H9 (cell line): Measurements from ENCODE around the gene SLC25A46. TPM values are rescaled to one million over a fixed set of nuclear protein-coding genes. Genes with fewer than 3 reads are reported as not detected.

Source experiments
- DNase-seq: peaks from one replicate; pipeline ENCODE4 v3.0.0-alpha.2; 2017
- H2AFZ ChIP-seq: one replicate; pipeline ENCODE4 v1.6.1; 2013; ENCODE audit warnings: mild to moderate bottlenecking, low read length, control low read depth, moderate library complexity
- H2AK5ac ChIP-seq: 2 replicates; pipeline ENCODE4 v1.6.1; 2013; ENCODE audit warnings: low read length, control low read depth, mixed read lengths; ENCODE audit not compliant: insufficient read length
- H2BK120ac ChIP-seq: one replicate; pipeline ENCODE4 v1.6.1; 2013; ENCODE audit warnings: low read depth, mild to moderate bottlenecking, low read length, control low read depth, inconsistent platforms; ENCODE audit not compliant: poor library complexity, severe bottlenecking
- H2BK12ac ChIP-seq: 2 replicates; pipeline ENCODE4 v1.6.1; 2013; ENCODE audit warnings: low read length, control low read depth, mixed read lengths, low read depth; ENCODE audit not compliant: insufficient read length
- H2BK15ac ChIP-seq: 2 replicates; pipeline ENCODE4 v1.6.1; 2013; ENCODE audit warnings: low read depth, low read length, control low read depth
- H2BK20ac ChIP-seq: one replicate; pipeline ENCODE4 v1.6.1; 2013; ENCODE audit warnings: low read depth, mild to moderate bottlenecking, low read length, control low read depth, inconsistent platforms; ENCODE audit not compliant: poor library complexity, severe bottlenecking
- H2BK5ac ChIP-seq: 2 replicates; pipeline ENCODE4 v1.6.1; 2013; ENCODE audit warnings: low read length, control low read depth, mixed read lengths; ENCODE audit not compliant: insufficient read length
- H3K14ac ChIP-seq: 2 replicates; pipeline ENCODE4 v1.6.1; 2013; ENCODE audit warnings: low read length, control low read depth; ENCODE audit not compliant: insufficient read depth
- H3K18ac ChIP-seq: 2 replicates; pipeline ENCODE4 v1.6.1; 2013; ENCODE audit warnings: low read depth, mild to moderate bottlenecking, mixed read lengths, low read length, control low read depth; ENCODE audit not compliant: insufficient read length
- H3K23ac ChIP-seq: 2 replicates; pipeline ENCODE4 v1.6.1; 2013; ENCODE audit warnings: low read length, control low read depth, mixed read lengths, low read depth; ENCODE audit not compliant: insufficient read length
- H3K23me2 ChIP-seq: 2 replicates; pipeline ENCODE4 v1.6.1; 2013; ENCODE audit warnings: low read depth, mild to moderate bottlenecking, mixed read lengths, low read length, control low read depth; ENCODE audit not compliant: insufficient read length, poor library complexity, severe bottlenecking
- H3K27ac ChIP-seq: 2 replicates; pipeline ENCODE4 v1.5.1; 2013; ENCODE audit warnings: low read length, control low read depth, mixed read lengths, low read depth; ENCODE audit not compliant: insufficient read length
- H3K27me3 ChIP-seq: 2 replicates; pipeline ENCODE4 v1.6.1; 2013; ENCODE audit warnings: low read length, control low read depth, inconsistent platforms; ENCODE audit not compliant: insufficient read depth
- H3K4ac ChIP-seq: 2 replicates; pipeline ENCODE4 v1.6.1; 2013; ENCODE audit warnings: low read depth, mild to moderate bottlenecking, control low read depth, inconsistent platforms, low read length, moderate library complexity
- H3K4me1 ChIP-seq: 2 replicates; pipeline ENCODE4 v1.6.1; 2013; ENCODE audit warnings: low read length, control low read depth, inconsistent platforms; ENCODE audit not compliant: insufficient read depth
- H3K4me2 ChIP-seq: 2 replicates; pipeline ENCODE4 v1.6.1; 2013; ENCODE audit warnings: low read length, control low read depth, mixed read lengths; ENCODE audit not compliant: insufficient read length, insufficient read depth
- H3K56ac ChIP-seq: 2 replicates; pipeline ENCODE4 v1.6.1; 2013; ENCODE audit warnings: low read depth, mild to moderate bottlenecking, mixed read lengths, low read length, control low read depth; ENCODE audit not compliant: insufficient read length
- H3K79me1 ChIP-seq: 2 replicates; pipeline ENCODE4 v1.6.1; 2013; ENCODE audit warnings: low read depth, mild to moderate bottlenecking, moderate library complexity, low read length, control low read depth, inconsistent platforms; ENCODE audit not compliant: insufficient read depth, poor library complexity, severe bottlenecking
- H3K79me2 ChIP-seq: 2 replicates; pipeline ENCODE4 v1.6.1; 2013; ENCODE audit warnings: low read length, control low read depth, inconsistent platforms; ENCODE audit not compliant: insufficient read depth
- H3K9ac ChIP-seq: 2 replicates; pipeline ENCODE4 v1.6.1; 2013; ENCODE audit warnings: low read length, control low read depth, mixed read lengths; ENCODE audit not compliant: insufficient read length; ENCODE audit errors: extremely low read depth
- H3K9me3 ChIP-seq: one replicate; pipeline ENCODE4 v1.6.1; 2013; ENCODE audit warnings: low read depth, low read length, inconsistent platforms; ENCODE audit not compliant: control insufficient read depth
- H3T11ph ChIP-seq: one replicate; pipeline ENCODE4 v1.6.1; 2013; ENCODE audit warnings: mild to moderate bottlenecking, low read length, control low read depth, inconsistent platforms
- H4K20me1 ChIP-seq: one replicate; pipeline ENCODE4 v1.6.1; 2013; ENCODE audit not compliant: control insufficient read depth, insufficient read length, insufficient read depth
- H4K5ac ChIP-seq: 2 replicates; pipeline ENCODE4 v1.6.1; 2013; ENCODE audit warnings: low read depth, mild to moderate bottlenecking, mixed read lengths, low read length, control low read depth; ENCODE audit not compliant: insufficient read length
- H4K8ac ChIP-seq: replicated peaks from 2 replicates; pipeline ENCODE4 v1.6.1; 2013; ENCODE audit warnings: low read length, control low read depth, mixed read lengths, low read depth; ENCODE audit not compliant: insufficient read length
- H4K91ac ChIP-seq: 2 replicates; pipeline ENCODE4 v1.6.1; 2013; ENCODE audit warnings: low read depth, mild to moderate bottlenecking, moderate library complexity, mixed read lengths, low read length, control low read depth; ENCODE audit not compliant: insufficient read length
- H3K27ac Mint-ChIP-seq, 3 experiments: 2 replicates in 2 of 3; 3 replicates in 1 of 3; pipeline ENCODE4 v1.8.0; 2020 to 2021; ENCODE audit warnings: mixed read lengths in 3 of 3, mild to moderate bottlenecking in 1 of 3, moderate library complexity in 1 of 3
- H3K27me3 Mint-ChIP-seq: 2 replicates; pipeline ENCODE4 v1.8.0; 2021; ENCODE audit warnings: low read depth, mild to moderate bottlenecking, moderate library complexity, mixed read lengths
- H3K36me3 Mint-ChIP-seq, 3 experiments: 2 replicates in 2 of 3; 3 replicates in 1 of 3; pipeline ENCODE4 v1.8.0; 2020 to 2021; ENCODE audit warnings: low read depth in 3 of 3, mixed read lengths in 3 of 3; ENCODE audit not compliant: insufficient read depth in 1 of 3
- H3K4me1 Mint-ChIP-seq, 2 experiments: 2 replicates each; pipeline ENCODE4 v1.8.0; 2020; ENCODE audit warnings: mixed read lengths in 2 of 2
- H3K4me3 Mint-ChIP-seq, 2 experiments: 2 replicates in 1 of 2; 3 replicates in 1 of 2; pipeline ENCODE4 v1.8.0; 2020 to 2021; ENCODE audit warnings: mild to moderate bottlenecking in 2 of 2, mixed read lengths in 2 of 2, moderate library complexity in 1 of 2
- H3K9me3 Mint-ChIP-seq, 2 experiments: 2 replicates in 1 of 2; 3 replicates in 1 of 2; pipeline ENCODE4 v1.8.0; 2020; ENCODE audit warnings: mild to moderate bottlenecking in 2 of 2, mixed read lengths in 2 of 2, moderate library complexity in 1 of 2
- CTCF ChIP-seq: fragments of 200-600 bp; sonication (generic); conservative IDR thresholded peaks from 3 replicates; pipeline ENCODE4 v1.8.0; 2021; ENCODE audit warnings: antibody characterized with exemption, mild to moderate bottlenecking
- total RNA-seq: library from RNA; stranded (reverse); gene quantifications from 2 replicates; pipeline ENCODE4 v1.2.1, GENCODE V29; 2021

Gene SLC25A46
- total RNA-seq, 1 experiment from 2014 or later, result 26.0 TPM

- no peaks in the 10 kb centered on the region for H3K9me3 Mint-ChIP-seq
- Histone ChIP-seq H2BK20ac (no peak overlapping the region), H3K9me3 (no peaks in the 10 kb centered on the region), H3K14ac (no peak overlapping the region), H3K27me3 (no peaks in the 10 kb centered on the region), H3K9ac (no peak overlapping the region), H3T11ph (no peak overlapping the region), H3K79me1 (no peaks in the 10 kb centered on the region), H2AFZ (no peak overlapping the region), H2BK12ac (no peak overlapping the region), H4K91ac (no peak overlapping the region), H2BK5ac (no peak overlapping the region), H3K4me1 (no peaks in the 10 kb centered on the region), H3K23ac (no peak overlapping the region), H3K79me2 (no peaks in the 10 kb centered on the region), H3K4me2 (no peak overlapping the region), H3K56ac (no peak overlapping the region), H4K8ac (no peak overlapping the region), H4K5ac (no peak overlapping the region), H2BK15ac (no peak overlapping the region), H3K4ac (no peak overlapping the region), H2AK5ac (no peak overlapping the region), H3K23me2 (no peaks in the 10 kb centered on the region), H3K18ac (no peak overlapping the region), H4K20me1 (no peaks in the 10 kb centered on the region), H3K27ac (no peak overlapping the region), H2BK120ac (no peak overlapping the region)
- no peaks in the 10 kb centered on the region for H3K36me3 Mint-ChIP-seq
- no peaks in the 10 kb centered on the region for H3K27me3 Mint-ChIP-seq
- H3K4me3 Mint-ChIP-seq, result no peak overlapping the region
- TF ChIP-seq CTCF, result no peak
- DNase-seq, result no peak
- no peak overlapping the region for H3K27ac Mint-ChIP-seq
- H3K4me1 Mint-ChIP-seq, result no peaks in the 10 kb centered on the region
Observed at GRCh38 chr5:110770286-110770685, 31.5 kb downstream of the SLC25A46 start.
